Panc1 (cell line): ENCODE measurements around the gene C5orf63.

ENCODE experiments used
- SIN3A ChIP-seq: IDR thresholded peaks from 2 replicates; pipeline ENCODE4 v1.6.1; 2012; ENCODE audit warnings: low read depth, mild to moderate bottlenecking, low read length, moderate library complexity, borderline replicate concordance; ENCODE audit not compliant: insufficient read depth
- TF ChIP-seq, protein P1 (sequence below): fragments of 450-650 bp; IDR thresholded peaks from 2 replicates; pipeline ENCODE4 v1.5.1; 2017; ENCODE audit warnings: mild to moderate bottlenecking

DNA sequence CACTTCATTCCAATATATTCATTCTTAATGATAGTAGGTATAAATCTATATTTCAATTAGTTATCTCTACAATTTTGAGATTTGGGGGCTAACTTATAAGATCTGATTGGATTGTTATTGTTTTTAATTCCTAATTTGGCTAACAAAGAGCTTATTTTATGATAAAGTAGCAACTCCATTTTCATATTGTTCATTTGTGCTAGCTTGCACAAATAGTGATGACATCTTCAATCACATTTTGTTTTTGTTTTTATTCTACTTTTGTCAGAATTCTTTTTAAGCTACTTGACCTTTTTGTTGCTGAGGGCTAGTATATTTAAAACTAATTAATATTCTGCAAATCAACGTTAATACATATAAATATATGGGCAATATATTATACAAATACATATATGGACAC, 65.8 kb downstream of the C5orf63 start:
- TF ChIP-seq, protein P1, sequence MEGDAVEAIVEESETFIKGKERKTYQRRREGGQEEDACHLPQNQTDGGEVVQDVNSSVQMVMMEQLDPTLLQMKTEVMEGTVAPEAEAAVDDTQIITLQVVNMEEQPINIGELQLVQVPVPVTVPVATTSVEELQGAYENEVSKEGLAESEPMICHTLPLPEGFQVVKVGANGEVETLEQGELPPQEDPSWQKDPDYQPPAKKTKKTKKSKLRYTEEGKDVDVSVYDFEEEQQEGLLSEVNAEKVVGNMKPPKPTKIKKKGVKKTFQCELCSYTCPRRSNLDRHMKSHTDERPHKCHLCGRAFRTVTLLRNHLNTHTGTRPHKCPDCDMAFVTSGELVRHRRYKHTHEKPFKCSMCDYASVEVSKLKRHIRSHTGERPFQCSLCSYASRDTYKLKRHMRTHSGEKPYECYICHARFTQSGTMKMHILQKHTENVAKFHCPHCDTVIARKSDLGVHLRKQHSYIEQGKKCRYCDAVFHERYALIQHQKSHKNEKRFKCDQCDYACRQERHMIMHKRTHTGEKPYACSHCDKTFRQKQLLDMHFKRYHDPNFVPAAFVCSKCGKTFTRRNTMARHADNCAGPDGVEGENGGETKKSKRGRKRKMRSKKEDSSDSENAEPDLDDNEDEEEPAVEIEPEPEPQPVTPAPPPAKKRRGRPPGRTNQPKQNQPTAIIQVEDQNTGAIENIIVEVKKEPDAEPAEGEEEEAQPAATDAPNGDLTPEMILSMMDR: no peak
- no peak for TF ChIP-seq SIN3A
